GM23338 (cell line): ENCODE measurements around the gene TP73. TPM values are rescaled to one million over a fixed set of nuclear protein-coding genes. Genes with fewer than 3 reads are reported as not detected.

Source experiments
- ATAC-seq: fragments of 200-7000 bp; cut with Tn5 transposase; 3 replicates; pipeline ENCODE4 v1.9.1; 2020
- DNase-seq: peaks from one replicate; pipeline ENCODE4 v3.0.0-alpha.2; 2015; ENCODE audit warnings: low spot score
- H2AFZ ChIP-seq: fragments of 200-600 bp; sonication (generic); 2 replicates; pipeline ENCODE4 v1.8.0; 2016; ENCODE audit warnings: antibody characterized with exemption, mild to moderate bottlenecking, moderate library complexity
- H3F3A ChIP-seq: fragments of 200-600 bp; sonication (generic); replicated peaks from 2 replicates; pipeline ENCODE4 v1.8.0; 2017; ENCODE audit warnings: antibody characterized with exemption, mixed run types, low read depth
- H3K27ac ChIP-seq: fragments of 200-600 bp; sonication (generic); 2 replicates; pipeline ENCODE4 v1.6.1; 2016; ENCODE audit warnings: low read depth
- H3K27me3 ChIP-seq: fragments of 200-600 bp; sonication (generic); 2 replicates; pipeline ENCODE4 v1.8.0; 2016; ENCODE audit warnings: mild to moderate bottlenecking, mixed run types, moderate library complexity; ENCODE audit not compliant: insufficient read depth
- H3K36me3 ChIP-seq: fragments of 200-600 bp; sonication (generic); 2 replicates; pipeline ENCODE4 v1.8.0; 2016; ENCODE audit warnings: mild to moderate bottlenecking; ENCODE audit not compliant: insufficient read depth
- H3K4me1 ChIP-seq: fragments of 200-600 bp; sonication (generic); 2 replicates; pipeline ENCODE4 v1.8.0; 2016; ENCODE audit warnings: mild to moderate bottlenecking, moderate library complexity; ENCODE audit not compliant: insufficient read depth
- H3K4me2 ChIP-seq: fragments of 200-600 bp; sonication (generic); 2 replicates; pipeline ENCODE4 v1.7.1; 2017; ENCODE audit warnings: mixed run types
- H3K4me3 ChIP-seq: fragments of 200-600 bp; sonication (generic); 2 replicates; pipeline ENCODE4 v1.6.1; 2016; ENCODE audit warnings: mixed run types
- H3K79me2 ChIP-seq: fragments of 200-600 bp; sonication (generic); replicated peaks from 2 replicates; pipeline ENCODE4 v1.8.0; 2017; ENCODE audit warnings: mild to moderate bottlenecking; ENCODE audit not compliant: insufficient read depth
- H3K9me2 ChIP-seq: fragments of 200-600 bp; sonication (generic); 2 replicates; pipeline ENCODE4 v1.8.0; 2017; ENCODE audit not compliant: insufficient read depth
- H4K20me1 ChIP-seq: fragments of 200-600 bp; sonication (generic); replicated peaks from 2 replicates; pipeline ENCODE4 v1.8.0; 2017; ENCODE audit warnings: mild to moderate bottlenecking; ENCODE audit not compliant: insufficient read depth
- H3K27ac Mint-ChIP-seq: 2 replicates; pipeline ENCODE4 v1.8.0; 2020; ENCODE audit warnings: inconsistent platforms, mild to moderate bottlenecking, moderate library complexity, mixed read lengths
- H3K27me3 Mint-ChIP-seq: 3 replicates; pipeline ENCODE4 v1.8.0; 2022; ENCODE audit warnings: low read depth, mild to moderate bottlenecking, moderate library complexity, mixed read lengths, inconsistent platforms; ENCODE audit not compliant: insufficient read depth, poor library complexity
- H3K36me3 Mint-ChIP-seq: 3 replicates; pipeline ENCODE4 v1.8.0; 2021; ENCODE audit warnings: low read depth, mild to moderate bottlenecking, inconsistent platforms, moderate library complexity, mixed read lengths
- H3K4me1 Mint-ChIP-seq: 3 replicates; pipeline ENCODE4 v1.8.0; 2020; ENCODE audit warnings: mild to moderate bottlenecking, inconsistent platforms, mixed read lengths
- H3K4me3 Mint-ChIP-seq: 3 replicates; pipeline ENCODE4 v1.8.0; 2021; ENCODE audit warnings: moderate library complexity, mild to moderate bottlenecking, inconsistent platforms, mixed read lengths
- H3K9me3 Mint-ChIP-seq: 3 replicates; pipeline ENCODE4 v1.8.0; 2020; ENCODE audit warnings: moderate library complexity, mild to moderate bottlenecking, inconsistent platforms, mixed read lengths
- CREB1 ChIP-seq: fragments of 250-450 bp; sonication (Bioruptor Pico); IDR thresholded peaks from 2 replicates; pipeline ENCODE4 v1.5.0; 2020; ENCODE audit warnings: low read depth, mild to moderate bottlenecking, moderate library complexity
- CTCF ChIP-seq, 2 experiments: fragments of 200-600 bp in 1 of 2; sonication (generic) in 1 of 2; conservative IDR thresholded peaks; 2 replicates each; pipeline versions ENCODE4 v1.5.1 to v1.6.1; 2016 to 2017; ENCODE audit warnings: antibody characterized with exemption in 2 of 2, low read depth in 2 of 2, mild to moderate bottlenecking in 2 of 2, moderate library complexity in 1 of 2
- ETS1 ChIP-seq: IDR thresholded peaks from 2 replicates; pipeline ENCODE4 v1.6.1; 2016; ENCODE audit warnings: antibody characterized with exemption
- EZH2phosphoT487 ChIP-seq: fragments of 200-600 bp; sonication (generic); IDR thresholded peaks from one replicate; pipeline ENCODE4 v1.8.1; 2018; ENCODE audit warnings: antibody characterized with exemption; ENCODE audit not compliant: unreplicated experiment
- JUNB ChIP-seq: IDR thresholded peaks from one replicate; pipeline ENCODE4 v1.6.1; 2016; ENCODE audit warnings: antibody characterized with exemption; ENCODE audit not compliant: unreplicated experiment
- POLR2AphosphoS5 ChIP-seq: IDR thresholded peaks from 2 replicates; pipeline ENCODE4 v1.6.1; 2016; ENCODE audit warnings: antibody characterized with exemption, low read depth
- REST ChIP-seq: IDR thresholded peaks from one replicate; pipeline ENCODE4 v1.6.1; 2018; ENCODE audit warnings: antibody characterized with exemption; ENCODE audit not compliant: unreplicated experiment
- polyA plus RNA-seq: library from polyadenylated mRNA; unstranded; fragments of >200 nt; fragmentation: Nextera tagmentation; extraction: Ambion mirVana; gene quantifications from 2 replicates; pipeline ENCODE4 v1.2.1, GENCODE V29; 2016
- total RNA-seq: library from RNA; depleted of rRNA; stranded (reverse); fragments of >200 nt; shearing (Covaris generic); gene quantifications from 2 replicates; pipeline ENCODE4 v1.2.3, GENCODE V29; 2014

TP73 gene
- total and polyA plus RNA-seq, 2 experiments from 2014 or later: 1.4 to 3.4 TPM

GRCh38 chr1:3634059-3634800 lies 18.1 kb upstream of the TP73 start:
- DNase-seq (no peak), ATAC-seq (no peak)
- H3K27me3 Mint-ChIP-seq: peaks cover 7% of the 10 kb centered on the region
- Histone ChIP-seq H3K4me1 (no peaks in the 10 kb centered on the region), H3K9me2 (no peaks in the 10 kb centered on the region), H3K79me2 (no peaks in the 10 kb centered on the region), H2AFZ (no peak overlapping the region), H3K27me3 (no peaks in the 10 kb centered on the region), H3K36me3 (peaks cover 13% of the 10 kb centered on the region; the same call in 1 of the 2 replicates), H3K4me2 (no peak overlapping the region), H4K20me1 (peaks cover 3% of the 10 kb centered on the region; the same call in 1 of the 2 replicates), H3K4me3 (no peak overlapping the region), H3K27ac (no peak overlapping the region), H3F3A (no peaks in the 10 kb centered on the region; the same call in 1 of the 2 replicates)
- peaks cover 44% of the 10 kb centered on the region for H3K36me3 Mint-ChIP-seq
- no peak overlapping the region for H3K27ac Mint-ChIP-seq
- no peaks in the 10 kb centered on the region for H3K9me3 Mint-ChIP-seq
- H3K4me1 Mint-ChIP-seq: peaks cover 3% of the 10 kb centered on the region
- H3K4me3 Mint-ChIP-seq: no peak overlapping the region
- TF ChIP-seq JUNB: no peak
- TF ChIP-seq CREB1 (CRISPR knock-in tag): no peak

GRCh38 chr1:3636080-3636479 lies 16.2 kb upstream of the TP73 start:
- DNase-seq (no peak), ATAC-seq (no peak)
- no peaks in the 10 kb centered on the region for H3K9me3 Mint-ChIP-seq
- Histone ChIP-seq H3K4me3 (no peak overlapping the region), H4K20me1 (peaks cover 3% of the 10 kb centered on the region; the same call in 1 of the 2 replicates), H3K4me1 (no peaks in the 10 kb centered on the region), H3K27ac (no peak overlapping the region), H3K79me2 (no peaks in the 10 kb centered on the region), H3K27me3 (no peaks in the 10 kb centered on the region), H3K9me2 (no peaks in the 10 kb centered on the region), H2AFZ (no peak overlapping the region), H3F3A (no peaks in the 10 kb centered on the region; the same call in 1 of the 2 replicates), H3K4me2 (no peak overlapping the region), H3K36me3 (peaks cover 13% of the 10 kb centered on the region; the same call in 1 of the 2 replicates)
- H3K36me3 Mint-ChIP-seq: peaks cover 35% of the 10 kb centered on the region
- H3K4me1 Mint-ChIP-seq: peaks cover 3% of the 10 kb centered on the region; the same call in 2 of the 3 replicates
- H3K27ac Mint-ChIP-seq: no peak overlapping the region
- peaks cover 3% of the 10 kb centered on the region for H3K27me3 Mint-ChIP-seq
- no peak overlapping the region for H3K4me3 Mint-ChIP-seq
- no peak for TF ChIP-seq CREB1 (CRISPR knock-in tag)
- TF ChIP-seq ETS1: no peak
- TF ChIP-seq POLR2AphosphoS5: no peak
- no peak for TF ChIP-seq CTCF (conservative IDR thresholded peaks at IDR 0.05; ENCODE audit: low read depth in 2 of 2)
- no peak for TF ChIP-seq REST
- no peak for TF ChIP-seq EZH2phosphoT487
